Measurements from ENCODE around the gene FCSK.
A peak's percentile ranks its signal among the peaks of the same experiment; 100 is the strongest.
"Not testable (repeated sequence)": the region's sequence is repeated elsewhere in the genome, so short reads cannot be mapped to it uniquely, and the experiment has no call there.

FCSK gene

DNA sequence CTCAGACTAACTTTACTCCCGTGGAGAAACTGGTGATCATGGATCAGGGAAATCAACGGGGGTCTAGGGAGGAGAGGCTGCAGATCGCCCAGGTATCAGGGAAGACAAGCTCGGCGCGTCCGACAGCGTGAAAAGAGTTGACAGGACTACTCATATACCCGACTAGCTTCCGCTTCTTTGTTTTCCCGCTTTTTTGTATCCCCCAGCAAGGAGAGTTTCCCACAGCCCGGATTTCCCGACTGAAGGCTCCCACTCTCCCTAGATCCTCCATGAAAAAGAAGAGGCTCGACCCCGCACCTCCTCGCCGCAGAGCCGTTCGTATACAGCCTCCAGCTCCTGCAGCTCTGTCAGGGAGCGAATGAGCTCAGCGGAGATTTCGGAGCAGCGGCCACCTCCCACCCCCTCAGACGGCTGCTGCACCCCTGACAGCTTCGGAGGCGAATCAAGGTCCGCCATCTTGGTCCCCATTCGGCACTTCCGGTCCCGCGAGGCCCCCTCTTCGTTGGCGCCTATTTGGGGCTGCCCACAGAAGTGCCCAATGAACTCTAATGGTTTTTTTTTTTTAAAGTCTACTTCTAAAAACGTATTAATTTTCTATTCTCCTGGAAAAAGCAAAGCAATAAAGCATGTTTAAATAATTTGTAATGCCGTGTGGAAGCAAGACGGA lies 68.8 kb downstream of the FCSK start, which contains the start of gene COG4:
TSS of gene COG4 (minus strand) at position 479 of the 667 bp plus-strand sequence. CDS start at position 468, 11 bp downstream.
- peak; percentile 76 to 78 for DNase-seq (ENCODE audit: low read depth in 2 of 2)

DNA sequence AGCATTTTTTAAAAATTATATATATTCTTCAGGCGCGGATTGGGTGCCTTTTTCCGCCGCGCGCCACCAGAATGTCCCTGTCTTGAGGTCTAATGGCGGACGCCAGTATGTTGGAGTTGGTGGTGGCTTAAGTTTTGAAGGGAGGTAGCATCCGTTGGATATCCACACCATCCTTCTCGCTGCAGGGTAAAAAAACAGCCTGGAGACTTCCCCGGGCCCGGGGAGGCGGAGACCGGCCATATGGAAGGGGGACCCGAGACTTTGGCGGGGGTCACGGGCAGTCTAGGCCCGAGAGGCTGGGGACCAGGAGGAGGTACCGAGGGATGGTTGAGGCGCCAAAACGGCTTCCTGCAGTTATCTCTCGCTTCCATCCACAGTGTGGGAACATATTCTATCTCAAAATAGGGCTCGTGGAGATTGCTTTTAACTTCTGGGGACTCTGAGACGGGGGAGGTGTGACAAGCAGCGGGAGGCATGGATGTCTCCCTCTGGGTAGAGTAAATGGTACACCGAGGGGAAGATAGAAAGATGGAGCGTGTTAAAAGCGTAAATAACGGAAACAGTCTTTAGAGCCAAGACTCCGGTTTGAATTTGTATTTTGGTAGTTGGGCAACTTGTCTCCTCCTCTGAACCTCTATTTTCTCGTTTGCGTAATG lies 69.5 kb downstream of the FCSK start, which contains the start of gene SF3B3:
TSS of gene SF3B3 (plus strand) at position 74 of the 656 bp plus-strand sequence. CDS start 2,841 bp downstream, outside the sequence.
- peak; percentile 45 to 50 for DNase-seq (ENCODE audit: low read depth in 2 of 2)

DNA sequence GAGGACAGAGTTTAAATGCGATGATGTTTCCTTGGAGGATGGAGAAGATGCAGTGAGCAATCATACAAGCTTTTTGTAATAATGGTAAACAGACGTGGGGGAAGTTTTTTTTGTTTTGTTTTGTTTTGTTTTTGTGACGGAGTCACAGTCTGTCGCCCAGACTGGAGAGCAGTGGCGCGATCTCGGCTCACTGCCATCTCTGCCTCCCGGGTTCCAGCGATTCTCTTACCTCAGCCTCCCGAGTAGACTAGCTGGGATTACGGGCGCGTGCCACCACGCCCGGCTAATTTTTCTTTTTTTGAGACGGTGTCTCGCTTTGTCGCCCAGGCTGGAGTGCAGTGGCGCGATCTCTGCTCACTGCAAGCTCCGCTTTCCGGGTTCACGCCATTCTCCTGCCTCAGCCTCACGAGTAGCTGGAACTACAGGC lies 70.0 kb downstream of the FCSK start:
- not testable (repeated sequence) for DNase-seq (ENCODE audit: low read depth in 2 of 2)

DNA sequence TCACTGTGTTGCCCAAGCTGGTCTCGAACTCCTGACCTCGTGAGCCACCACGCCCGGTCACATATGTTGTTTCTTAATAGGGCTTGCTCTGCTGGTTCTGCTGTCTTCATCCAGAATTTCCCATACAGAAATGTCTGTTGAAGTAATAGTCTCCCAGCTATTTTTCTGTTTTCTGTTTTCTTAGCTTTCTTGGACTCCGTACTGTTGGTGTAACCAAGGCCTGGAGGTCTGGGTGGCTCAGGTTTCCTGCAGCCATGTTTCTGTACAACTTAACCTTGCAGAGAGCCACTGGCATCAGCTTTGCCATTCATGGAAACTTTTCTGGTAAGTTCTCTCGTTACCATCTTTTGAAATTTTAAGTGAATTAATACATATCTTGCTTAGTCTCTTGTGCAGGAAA lies 72.0 kb downstream of the FCSK start:
- no peak for DNase-seq (ENCODE audit: low read depth in 2 of 2)

DNA sequence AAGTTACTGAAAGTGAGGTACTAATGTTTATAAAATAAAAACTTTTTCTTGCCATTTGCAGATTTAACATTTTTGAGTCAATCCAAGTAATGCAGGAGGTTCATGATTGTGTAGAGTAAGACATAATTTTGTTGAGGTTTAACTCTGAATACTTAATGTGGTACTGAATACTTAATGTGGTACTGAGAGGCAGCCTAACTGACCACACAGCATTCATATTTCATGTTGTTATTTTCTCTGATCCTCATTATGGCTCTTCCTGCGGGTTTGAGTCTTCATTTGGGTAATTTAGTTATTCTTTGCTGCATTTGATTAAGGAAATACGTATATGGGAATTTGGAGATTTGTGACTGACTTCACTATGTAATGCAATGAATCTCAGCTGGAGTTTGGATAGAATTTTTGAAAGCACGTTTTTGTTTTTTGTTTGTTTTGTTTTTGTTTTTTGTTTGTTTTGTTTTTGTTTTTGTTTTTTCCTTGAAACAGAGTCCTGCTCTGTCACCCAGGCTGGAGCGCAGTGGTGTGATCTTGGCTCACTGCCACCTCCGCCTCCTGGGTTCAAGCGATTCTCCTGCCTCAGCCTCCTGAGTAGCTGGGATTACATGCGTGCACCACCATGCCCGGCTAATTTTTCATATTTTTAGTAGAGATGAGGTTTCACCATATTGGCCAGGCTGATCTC lies 73.1 kb downstream of the FCSK start:
- no peak for DNase-seq (ENCODE audit: low read depth in 2 of 2)

DNA sequence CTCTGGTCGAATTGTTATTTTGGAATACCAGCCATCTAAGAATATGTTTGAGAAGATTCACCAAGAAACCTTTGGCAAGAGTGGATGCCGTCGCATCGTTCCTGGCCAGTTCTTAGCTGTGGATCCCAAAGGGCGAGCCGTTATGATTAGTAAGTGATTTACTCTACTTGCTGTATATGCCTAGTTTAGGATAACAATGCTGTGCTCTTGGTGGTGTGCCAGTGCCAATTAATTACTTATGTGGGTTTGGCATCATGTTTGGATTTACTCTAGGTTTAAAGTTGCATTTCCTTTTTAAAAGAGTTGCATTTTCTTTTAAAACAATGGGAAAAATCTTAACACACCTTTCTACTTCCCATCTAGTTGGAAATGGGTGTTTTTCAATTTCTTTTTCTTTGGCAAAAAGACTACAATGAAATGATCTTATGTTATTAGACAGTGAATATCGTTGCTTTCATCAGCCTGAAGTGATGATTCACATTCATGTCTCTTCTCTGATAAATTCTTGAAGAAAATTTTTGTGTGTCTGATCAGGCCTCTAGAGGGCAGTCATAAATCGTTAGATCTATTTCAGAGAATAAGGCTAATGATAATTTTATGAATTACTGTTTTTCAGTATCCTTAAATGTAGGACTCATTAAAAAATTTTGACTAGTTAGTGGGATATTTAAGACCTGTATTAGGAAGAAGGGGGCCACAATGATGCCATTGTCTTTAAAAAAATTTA lies 74.8 kb downstream of the FCSK start:
- DNase-seq (ENCODE audit: low read depth in 2 of 2), result no peak
